ENCODE data around the gene SH3BP5.

The SH3BP5 gene

GRCh38 chr3:15223685-15224572 lies 108.5 kb downstream of the SH3BP5 start:
- CTCF ChIA-PET = interaction anchor here (0.6 kb wide), 1 partner anchor 361 kb away, joined by 4 read pairs; no protein-coding TSS in a partner anchor
- TF ChIP-seq CTCF (conservative IDR thresholded peaks at IDR 0.05; ENCODE audit: low read depth) = no peak
- DNase-seq (ENCODE audit: low spot score) = no peak
- no peak overlapping the region for H3K27ac ChIP-seq
- POLR2A ChIA-PET (ENCODE audit: low non-redundant PET) = no interaction called here

DNA sequence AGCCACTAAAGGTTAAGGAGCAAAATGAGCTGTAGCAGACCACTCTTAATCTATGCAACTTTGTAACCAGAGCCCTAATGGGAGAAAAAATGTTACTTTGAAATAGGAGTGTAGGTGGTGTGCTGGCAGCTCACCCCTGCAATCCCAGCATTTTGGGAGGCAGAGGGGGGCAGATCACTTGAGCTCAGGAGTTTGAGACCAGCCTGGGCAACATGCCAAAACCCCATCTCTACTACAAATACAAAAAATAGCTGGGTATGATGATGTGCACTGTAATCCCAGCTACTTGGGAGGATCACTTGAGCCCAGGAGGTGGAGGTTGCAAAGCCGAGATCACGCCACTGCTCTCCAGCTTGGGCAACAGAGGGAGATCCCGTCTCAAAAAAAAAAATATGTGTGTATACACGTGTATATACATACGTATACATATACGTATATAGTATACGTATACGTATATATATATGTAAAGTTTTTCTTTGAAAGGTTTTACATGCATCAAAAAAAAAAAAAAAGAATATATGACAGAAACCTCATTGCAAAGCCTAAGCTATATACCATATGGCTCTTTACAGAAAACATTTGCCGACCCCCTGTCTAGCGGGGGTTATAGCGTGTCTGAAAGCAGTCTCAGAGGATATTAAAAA lies 110.7 kb downstream of the SH3BP5 start:
- POLR2A ChIA-PET (ENCODE audit: low non-redundant PET) = interaction anchor here (0.7 kb wide), 1 partner anchor 125 kb away, joined by 10 read pairs; no protein-coding TSS in a partner anchor
- CTCF ChIA-PET = interaction anchor here (0.6 kb wide), 1 partner anchor 226 kb away, joined by 4 read pairs; no protein-coding TSS in a partner anchor
- no peak for DNase-seq (ENCODE audit: low spot score)
- TF ChIP-seq CTCF (conservative IDR thresholded peaks at IDR 0.05; ENCODE audit: low read depth) = no peak
- H3K27ac ChIP-seq = no peak overlapping the region

DNA sequence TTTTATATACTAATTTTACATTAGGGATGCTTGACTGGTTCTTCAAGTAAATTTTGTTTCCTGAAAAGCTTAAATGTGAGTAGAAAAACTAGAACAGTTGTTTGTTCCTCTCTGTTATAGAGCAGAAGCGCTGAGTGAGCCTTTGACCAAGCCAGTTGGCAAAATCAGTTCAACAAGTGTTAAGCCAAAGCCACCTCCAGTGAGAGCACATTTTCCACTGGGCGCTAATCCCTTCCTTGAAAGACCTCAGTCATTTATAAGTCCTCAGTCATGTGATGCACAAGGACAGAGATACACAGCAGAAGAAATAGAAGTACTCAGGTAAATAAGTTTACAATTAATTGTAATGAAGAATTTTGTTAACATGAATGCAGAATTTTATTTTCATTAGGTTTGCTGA lies 111.7 kb downstream of the SH3BP5 start:
- ChIA-PET CTCF (interaction anchor here (0.6 kb wide), 1 partner anchor 41 kb away, joined by 3 read pairs; no protein-coding TSS in a partner anchor), POLR2A (ENCODE audit: low non-redundant PET) (no interaction called here)
- no peak overlapping the region for H3K27ac ChIP-seq
- TF ChIP-seq CTCF (conservative IDR thresholded peaks at IDR 0.05; ENCODE audit: low read depth) = no peak
- DNase-seq (ENCODE audit: low spot score) = no peak

DNA sequence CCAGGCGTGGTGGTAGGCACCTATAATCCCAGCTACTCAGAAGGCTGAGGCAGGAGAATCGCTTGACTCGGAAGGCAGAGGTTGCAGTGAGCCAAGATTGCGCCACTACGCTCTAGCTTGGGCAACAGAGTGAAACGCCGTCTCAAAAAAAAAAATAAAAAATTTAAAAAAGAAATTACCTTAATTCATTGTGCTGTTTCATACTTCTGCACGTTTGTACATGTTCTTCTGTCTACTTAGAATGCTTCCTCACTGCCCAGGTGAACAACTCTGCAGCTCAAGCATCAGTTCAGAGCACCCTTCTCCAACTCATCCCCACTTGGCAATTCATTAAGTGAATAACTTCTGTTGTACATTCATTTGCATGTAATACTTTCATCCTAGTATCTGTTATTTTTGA lies 112.3 kb downstream of the SH3BP5 start:
- POLR2A ChIA-PET (ENCODE audit: low non-redundant PET) = no interaction called here
- H3K27ac ChIP-seq = no peak overlapping the region
- DNase-seq (ENCODE audit: low spot score) = no peak
- TF ChIP-seq CTCF (conservative IDR thresholded peaks at IDR 0.05; ENCODE audit: low read depth) = no peak
- CTCF ChIA-PET = no interaction called here

- CTCF ChIA-PET = no interaction called here
- H3K27ac ChIP-seq = no peak overlapping the region
- TF ChIP-seq CTCF (conservative IDR thresholded peaks at IDR 0.05; ENCODE audit: low read depth) = no peak
- DNase-seq (ENCODE audit: low spot score) = no peak
- POLR2A ChIA-PET (ENCODE audit: low non-redundant PET) = no interaction called here
These were observed 113.7 kb downstream of the SH3BP5 start for GRCh38 chr3:15218689-15219088.

DNA sequence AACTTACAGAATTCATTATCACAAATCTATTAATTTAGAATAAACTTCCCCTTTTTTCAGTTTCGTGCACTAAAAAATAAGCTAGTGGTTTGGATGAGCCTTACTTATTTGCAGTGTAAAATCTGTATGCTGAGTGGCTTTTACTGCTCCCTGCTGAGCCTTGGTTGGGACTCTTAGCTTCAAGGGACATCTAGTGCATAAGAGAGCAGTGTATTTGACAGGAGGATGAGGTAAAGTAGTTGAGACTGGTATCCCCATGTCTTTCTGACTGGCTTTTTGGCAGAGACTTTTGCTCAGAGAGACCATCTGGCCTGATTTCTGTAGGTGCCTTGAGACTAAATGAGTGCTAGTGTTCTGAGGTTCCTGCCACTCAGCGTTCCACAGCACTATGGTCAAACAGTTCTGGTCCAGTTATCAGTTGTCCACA lies 114.5 kb downstream of the SH3BP5 start:
- DNase-seq (ENCODE audit: low spot score) = no peak
- H3K27ac ChIP-seq = no peak overlapping the region
- TF ChIP-seq CTCF (conservative IDR thresholded peaks at IDR 0.05; ENCODE audit: low read depth) = no peak
- ChIA-PET CTCF (interaction anchor here (0.7 kb wide), 1 partner anchor 12 kb away, joined by 3 read pairs; the partner anchor contains the start of gene CAPN7), POLR2A (ENCODE audit: low non-redundant PET) (no interaction called here)
